ENCODE results near the gene PSORS1C2. TPM values are rescaled to one million over a fixed set of nuclear protein-coding genes. Genes with fewer than 3 reads are reported as not detected.
A peak's percentile ranks its signal among the peaks of the same experiment; 100 is the strongest.

The PSORS1C2 gene
- total RNA-seq, 1 donor from 2014 or later: not detected

DNA sequence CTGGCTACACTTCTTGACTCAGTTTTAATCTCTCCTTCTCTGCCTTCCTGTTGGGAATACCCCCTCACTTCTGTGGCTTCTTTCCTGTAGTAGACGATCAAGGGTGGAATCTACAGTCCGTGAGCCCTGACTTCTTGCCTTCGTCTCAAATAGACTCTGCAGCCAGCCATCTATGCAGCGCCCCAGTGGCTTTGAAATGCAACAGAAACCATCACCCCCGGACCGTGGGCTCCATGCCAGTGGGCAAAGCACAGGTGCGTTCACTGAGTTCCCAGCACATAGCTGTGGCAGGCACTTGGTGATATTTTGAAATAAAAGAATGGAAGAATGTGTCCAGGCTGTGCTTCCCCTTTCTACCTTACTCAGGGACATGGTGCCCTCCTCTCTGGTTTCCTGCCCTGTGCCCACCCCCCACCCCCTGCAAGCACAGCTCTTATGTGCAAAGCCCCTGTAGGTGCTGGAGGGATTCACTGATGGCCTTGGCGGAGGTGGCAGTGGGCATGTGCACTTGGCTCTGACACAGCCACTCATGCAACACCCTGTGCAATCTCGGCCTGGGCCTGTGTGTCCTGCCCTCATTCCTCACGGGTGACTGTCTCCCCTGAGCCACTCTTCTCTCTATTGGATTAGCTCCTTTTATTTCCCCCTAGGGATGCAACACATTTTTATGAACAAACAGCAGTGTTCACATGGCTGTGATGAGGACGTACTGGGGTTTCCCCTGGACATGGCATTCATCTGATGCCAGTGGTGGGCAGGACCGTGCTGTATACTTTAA, 13.1 kb downstream of the PSORS1C2 start:
- H3K27ac Mint-ChIP-seq (ENCODE audit: unreplicated experiment): no peak overlapping the region
- H3K27me3 ChIP-seq (ENCODE audit: insufficient read depth, low read length): no peaks in the 10 kb centered on the region
- FAIRE-seq (no peak), DNase-seq (ENCODE audit: low read depth) (peak; percentile 18)
- TF ChIP-seq, protein P1, sequence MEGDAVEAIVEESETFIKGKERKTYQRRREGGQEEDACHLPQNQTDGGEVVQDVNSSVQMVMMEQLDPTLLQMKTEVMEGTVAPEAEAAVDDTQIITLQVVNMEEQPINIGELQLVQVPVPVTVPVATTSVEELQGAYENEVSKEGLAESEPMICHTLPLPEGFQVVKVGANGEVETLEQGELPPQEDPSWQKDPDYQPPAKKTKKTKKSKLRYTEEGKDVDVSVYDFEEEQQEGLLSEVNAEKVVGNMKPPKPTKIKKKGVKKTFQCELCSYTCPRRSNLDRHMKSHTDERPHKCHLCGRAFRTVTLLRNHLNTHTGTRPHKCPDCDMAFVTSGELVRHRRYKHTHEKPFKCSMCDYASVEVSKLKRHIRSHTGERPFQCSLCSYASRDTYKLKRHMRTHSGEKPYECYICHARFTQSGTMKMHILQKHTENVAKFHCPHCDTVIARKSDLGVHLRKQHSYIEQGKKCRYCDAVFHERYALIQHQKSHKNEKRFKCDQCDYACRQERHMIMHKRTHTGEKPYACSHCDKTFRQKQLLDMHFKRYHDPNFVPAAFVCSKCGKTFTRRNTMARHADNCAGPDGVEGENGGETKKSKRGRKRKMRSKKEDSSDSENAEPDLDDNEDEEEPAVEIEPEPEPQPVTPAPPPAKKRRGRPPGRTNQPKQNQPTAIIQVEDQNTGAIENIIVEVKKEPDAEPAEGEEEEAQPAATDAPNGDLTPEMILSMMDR (IDR thresholded peaks at IDR 0.05; ENCODE audit: insufficient read depth, low read depth, low read length): no peak
- no peak for TF ChIP-seq EZH2 (IDR thresholded peaks at IDR 0.05; ENCODE audit: insufficient read depth, low read length)
- H3K27me3 Mint-ChIP-seq (ENCODE audit: low read depth, unreplicated experiment): no peaks in the 10 kb centered on the region
- peaks cover 14% of the 10 kb centered on the region for H3K4me1 ChIP-seq (ENCODE audit: insufficient read depth, low read length)
- no peaks in the 10 kb centered on the region for H3K36me3 ChIP-seq (ENCODE audit: insufficient read depth, low read length)
- H3K9ac ChIP-seq (ENCODE audit: low read length): no peak overlapping the region
- no peaks in the 10 kb centered on the region for H4K20me1 ChIP-seq (ENCODE audit: insufficient read depth, low read length)
- H3K4me1 Mint-ChIP-seq (ENCODE audit: low read depth, unreplicated experiment): peaks cover 41% of the 10 kb centered on the region
- H2AFZ ChIP-seq (ENCODE audit: low read depth, low read length): no peak overlapping the region
- peaks cover 13% of the 10 kb centered on the region for H3K36me3 Mint-ChIP-seq (ENCODE audit: low read depth, unreplicated experiment)
- no peaks in the 10 kb centered on the region for H3K79me2 ChIP-seq (ENCODE audit: insufficient read depth, low read length)
- H3K9me3 Mint-ChIP-seq (ENCODE audit: unreplicated experiment): no peaks in the 10 kb centered on the region
- H3K4me2 ChIP-seq (ENCODE audit: low read length): peak overlapping the region; percentile 61
- no peak overlapping the region for H3K4me3 ChIP-seq (ENCODE audit: insufficient read depth, low read depth, low read length)
- H3K9me3 ChIP-seq (ENCODE audit: insufficient read depth, low read depth, low read length): no peaks in the 10 kb centered on the region
- H3K4me3 Mint-ChIP-seq (ENCODE audit: unreplicated experiment): no peak overlapping the region
- H3K27ac ChIP-seq (ENCODE audit: low read depth, low read length): no peak overlapping the region

DNA sequence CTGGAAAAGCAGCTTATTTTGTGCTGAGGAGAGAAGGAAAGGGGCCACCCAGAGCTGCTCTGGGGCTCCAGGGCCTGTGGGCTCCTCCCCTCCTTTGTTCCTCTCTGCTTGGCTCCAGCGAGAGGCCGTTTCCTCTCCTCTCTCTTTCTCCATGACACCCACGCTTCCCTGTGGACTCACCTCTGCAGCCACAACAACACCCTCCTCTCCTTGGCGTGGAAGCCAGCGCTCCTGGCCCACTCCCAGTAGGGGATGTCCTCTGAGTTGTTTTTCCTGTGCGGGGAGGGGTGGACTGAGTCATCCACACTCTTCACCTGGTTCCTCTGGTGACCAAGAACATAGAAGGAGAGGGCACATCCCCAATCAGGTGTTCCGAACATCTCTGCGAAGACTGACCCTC, 13.7 kb downstream of the PSORS1C2 start:
- H3K36me3 ChIP-seq (ENCODE audit: insufficient read depth, low read length): no peaks in the 10 kb centered on the region
- H4K20me1 ChIP-seq (ENCODE audit: insufficient read depth, low read length): no peaks in the 10 kb centered on the region
- Mint-ChIP-seq H3K9me3 (ENCODE audit: unreplicated experiment) (no peaks in the 10 kb centered on the region), H3K36me3 (ENCODE audit: low read depth, unreplicated experiment) (peaks cover 13% of the 10 kb centered on the region), H3K27ac (ENCODE audit: unreplicated experiment) (peak overlapping the region; percentile 66), H3K27me3 (ENCODE audit: low read depth, unreplicated experiment) (no peaks in the 10 kb centered on the region), H3K4me3 (ENCODE audit: unreplicated experiment) (no peak overlapping the region), H3K4me1 (ENCODE audit: low read depth, unreplicated experiment) (peaks cover 41% of the 10 kb centered on the region)
- H3K27me3 ChIP-seq (ENCODE audit: insufficient read depth, low read length): no peaks in the 10 kb centered on the region
- peaks cover 14% of the 10 kb centered on the region for H3K4me1 ChIP-seq (ENCODE audit: insufficient read depth, low read length)
- H3K4me2 ChIP-seq (ENCODE audit: low read length): peak overlapping the region; percentile 61
- H3K9ac ChIP-seq (ENCODE audit: low read length): no peak overlapping the region
- FAIRE-seq (no peak), DNase-seq (ENCODE audit: low read depth) (peak; percentile 74)
- no peak overlapping the region for H3K4me3 ChIP-seq (ENCODE audit: insufficient read depth, low read depth, low read length)
- no peak overlapping the region for H3K27ac ChIP-seq (ENCODE audit: low read depth, low read length)
- no peaks in the 10 kb centered on the region for H3K79me2 ChIP-seq (ENCODE audit: insufficient read depth, low read length)
- no peaks in the 10 kb centered on the region for H3K9me3 ChIP-seq (ENCODE audit: insufficient read depth, low read depth, low read length)
- H2AFZ ChIP-seq (ENCODE audit: low read depth, low read length): peak overlapping the region; percentile 38
- no peak for TF ChIP-seq EZH2 (IDR thresholded peaks at IDR 0.05; ENCODE audit: insufficient read depth, low read length)
- TF ChIP-seq, protein P1 (IDR thresholded peaks at IDR 0.05; ENCODE audit: insufficient read depth, low read depth, low read length): no peak

Data from astrocyte (in vitro differentiated cells and primary cell).